Retina (tissue), 1 donor: ENCODE results near the gene TEC.
"Not testable (repeated sequence)": the region's sequence is repeated elsewhere in the genome, so short reads cannot be mapped to it uniquely, and the experiment has no call there.

Source experiments
- DNase-seq: peaks from one replicate; pipeline ENCODE4 v3.0.0-alpha.2; 2016

TEC gene

DNA sequence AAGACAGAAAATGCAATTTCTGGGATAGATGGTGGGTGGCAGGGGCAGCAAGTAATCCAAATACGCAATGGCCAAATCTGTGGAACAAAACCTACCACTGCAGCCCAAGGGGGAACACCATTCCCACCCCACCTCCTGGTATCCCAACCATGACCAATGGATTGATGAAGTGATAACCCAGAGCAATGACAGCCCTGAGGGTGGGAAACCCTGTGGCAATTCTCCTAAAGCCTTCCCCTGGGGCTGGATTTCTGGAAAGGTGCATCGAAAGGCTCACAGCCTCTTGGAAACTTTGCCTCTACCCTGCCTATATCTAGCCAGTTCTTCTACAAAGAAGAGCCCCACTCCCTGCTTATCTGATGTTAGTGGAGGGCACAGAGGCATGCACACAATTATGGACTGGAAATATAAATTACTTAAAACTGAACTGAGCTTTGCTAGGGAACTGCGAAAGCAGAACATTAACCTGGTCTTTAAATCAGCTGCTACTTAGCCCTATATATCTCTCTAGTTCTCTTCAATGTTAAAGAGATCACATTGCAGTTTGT is 75.6 kb downstream of the TEC start:
- DNase-seq = no peak

DNA sequence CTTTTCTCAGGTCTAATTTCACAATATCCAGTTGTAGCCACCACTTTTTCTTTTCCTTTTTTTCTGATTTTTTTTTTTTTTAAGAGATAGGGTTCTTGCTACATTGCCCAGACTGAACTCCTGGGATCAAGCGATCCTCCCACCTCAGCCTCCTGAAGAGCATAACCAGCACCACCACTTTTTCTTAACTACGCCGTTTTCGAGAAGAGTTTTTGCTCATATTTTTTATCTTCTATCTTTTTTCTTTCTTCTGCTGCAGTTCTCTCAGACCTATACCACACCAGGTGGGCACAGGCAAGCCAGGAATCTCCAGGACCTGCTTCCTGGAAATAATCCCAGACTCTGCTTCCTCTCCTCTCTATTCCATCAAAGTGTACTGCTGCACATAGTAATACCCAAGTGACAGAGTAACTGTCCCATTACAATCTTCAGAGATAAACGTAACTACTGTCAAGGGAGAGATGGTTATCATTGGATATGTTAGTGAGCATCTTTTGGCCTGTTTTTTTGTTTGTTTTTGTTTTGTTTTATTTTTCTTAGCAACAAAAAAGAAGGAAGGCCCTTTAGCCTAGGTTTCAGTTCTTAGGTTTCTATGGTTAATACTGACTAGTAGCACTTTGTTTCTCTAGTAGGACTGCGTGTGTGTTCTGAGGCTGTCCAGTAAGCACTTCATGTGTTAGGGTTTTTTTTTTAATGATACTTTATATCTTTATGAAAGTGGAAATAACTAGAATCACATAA is 76.4 kb downstream of the TEC start:
- DNase-seq = no peak

DNA sequence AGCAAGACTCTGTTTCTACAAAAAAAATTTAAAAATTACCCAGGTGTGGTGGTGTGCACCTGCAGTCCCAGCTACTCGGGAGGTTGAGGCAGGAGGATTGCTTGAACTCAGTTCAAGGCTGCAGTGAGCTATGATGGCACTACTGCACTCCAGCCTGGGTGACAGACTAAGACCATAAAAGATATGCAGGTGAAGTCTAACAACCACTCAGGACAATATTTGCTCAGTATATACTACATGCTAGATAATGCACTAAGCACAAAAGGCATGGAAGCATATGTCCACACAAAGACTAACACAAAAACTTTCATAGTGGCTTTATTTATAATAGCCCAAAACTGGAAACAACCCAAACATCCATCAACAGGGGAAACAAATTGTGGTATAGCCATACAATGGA is 77.9 kb downstream of the TEC start:
- no peak for DNase-seq

DNA sequence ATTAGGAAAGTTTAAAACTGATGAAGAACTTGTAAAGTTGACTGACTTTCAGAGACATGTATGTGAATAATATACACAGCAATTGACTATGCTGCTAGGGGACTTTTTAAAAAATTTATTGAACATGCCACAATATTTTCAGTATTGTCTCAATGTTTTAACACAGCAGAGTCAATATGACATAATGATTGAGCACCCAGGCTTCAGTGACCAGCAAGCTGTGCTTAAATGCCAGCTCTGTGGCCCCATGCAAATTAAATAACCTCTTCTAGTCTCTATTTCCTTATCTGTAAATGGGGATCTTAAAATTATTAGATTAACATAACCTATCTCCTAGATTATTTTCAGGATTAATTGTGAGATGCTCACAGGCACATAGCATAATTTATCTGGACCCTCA is 78.8 kb downstream of the TEC start:
- DNase-seq = no peak

DNA sequence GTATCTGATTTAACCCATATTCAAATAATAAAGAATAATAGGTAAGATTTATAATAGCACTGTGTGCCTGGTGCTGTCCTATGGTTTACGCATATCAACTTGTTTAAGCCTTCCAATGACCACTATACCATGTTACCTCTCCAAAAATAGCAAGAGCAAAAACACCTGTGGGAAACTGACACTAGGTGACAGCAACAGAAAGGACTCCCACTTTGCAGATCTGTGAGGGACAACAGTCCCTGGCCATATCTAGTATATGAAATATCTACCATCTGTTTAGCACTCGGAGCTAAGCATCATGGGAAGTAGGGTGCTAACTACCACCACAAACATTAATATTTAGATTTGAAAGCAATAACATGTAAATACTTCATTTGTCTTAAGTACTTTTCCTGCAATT is 79.9 kb downstream of the TEC start:
- no peak for DNase-seq

DNA sequence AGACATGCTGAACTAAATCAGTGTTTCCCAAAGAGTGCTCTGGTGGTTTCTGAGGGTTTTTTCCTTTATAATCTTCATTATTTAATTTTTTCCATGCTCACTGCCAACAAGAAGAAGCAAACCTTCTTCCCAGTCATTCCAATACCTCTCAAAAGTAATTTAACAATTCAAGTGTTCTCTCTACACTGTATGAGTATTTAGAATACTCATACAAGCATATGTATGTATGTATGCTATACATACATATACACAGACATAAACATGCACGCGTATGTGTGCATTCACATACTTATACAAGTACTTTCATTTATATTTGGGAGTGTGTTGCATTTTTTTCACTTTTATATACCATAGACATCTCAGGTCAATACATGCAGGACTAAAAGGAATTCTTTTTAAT is 81.2 kb downstream of the TEC start:
- no peak for DNase-seq

DNA sequence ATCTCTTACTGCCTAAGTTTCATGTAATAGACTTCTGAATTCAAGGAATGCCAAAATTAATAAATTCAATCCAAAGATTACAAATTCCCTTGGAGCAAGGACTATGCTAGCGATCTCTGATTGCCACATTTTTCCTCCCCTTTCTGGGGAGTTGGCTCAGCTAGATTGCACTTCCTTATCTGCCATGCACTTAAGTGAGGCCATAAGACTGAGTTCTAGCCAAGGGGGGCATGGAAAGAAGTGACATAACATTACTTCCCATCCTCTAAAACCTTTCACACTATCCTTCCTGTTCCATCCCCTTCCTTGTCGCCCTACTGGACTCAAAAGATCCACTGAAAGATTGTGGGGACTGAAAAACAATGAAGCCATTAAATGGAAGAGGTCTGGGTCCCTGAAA is 81.8 kb downstream of the TEC start:
- DNase-seq = no peak

DNA sequence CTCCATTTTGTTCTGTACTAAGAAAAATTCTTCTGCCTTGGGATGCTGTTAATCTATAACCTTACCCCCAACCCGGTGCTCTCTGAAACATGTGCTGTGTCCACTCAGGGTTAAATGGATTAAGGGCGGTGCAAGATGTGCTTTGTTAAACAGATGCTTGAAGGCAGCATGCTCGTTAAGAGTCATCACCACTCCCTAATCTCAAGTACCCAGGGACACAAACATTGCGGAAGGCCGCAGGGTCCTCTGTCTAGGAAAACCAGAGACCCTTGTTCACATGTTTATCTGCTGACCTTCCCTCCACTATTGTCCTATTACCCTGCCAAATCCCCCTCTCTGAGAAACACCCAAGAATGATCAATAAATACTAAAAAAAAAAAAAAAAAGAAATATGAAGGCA is 82.6 kb downstream of the TEC start:
- DNase-seq = not testable (repeated sequence)

DNA sequence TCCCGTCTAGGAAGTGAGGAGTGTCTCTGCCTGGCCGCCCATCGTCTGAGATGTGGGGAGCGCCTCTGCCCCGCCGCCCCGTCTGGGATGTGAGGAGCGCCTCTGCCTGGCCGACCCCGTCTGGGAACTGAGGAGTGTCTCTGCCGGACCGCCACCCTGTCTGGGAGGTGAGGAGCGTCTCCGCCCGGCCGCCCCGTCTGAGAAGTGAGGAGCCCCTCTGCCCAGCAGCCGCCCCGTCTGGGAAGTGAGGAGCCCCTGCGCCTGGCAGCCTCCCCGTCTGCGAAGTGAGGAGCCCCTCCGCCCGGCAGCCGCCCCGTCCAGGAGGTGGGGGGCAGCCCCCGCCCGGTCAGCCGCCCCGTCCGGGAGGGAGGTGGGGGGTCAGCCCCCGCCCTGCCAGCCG is 83.2 kb downstream of the TEC start:
- not testable (repeated sequence) for DNase-seq

DNA sequence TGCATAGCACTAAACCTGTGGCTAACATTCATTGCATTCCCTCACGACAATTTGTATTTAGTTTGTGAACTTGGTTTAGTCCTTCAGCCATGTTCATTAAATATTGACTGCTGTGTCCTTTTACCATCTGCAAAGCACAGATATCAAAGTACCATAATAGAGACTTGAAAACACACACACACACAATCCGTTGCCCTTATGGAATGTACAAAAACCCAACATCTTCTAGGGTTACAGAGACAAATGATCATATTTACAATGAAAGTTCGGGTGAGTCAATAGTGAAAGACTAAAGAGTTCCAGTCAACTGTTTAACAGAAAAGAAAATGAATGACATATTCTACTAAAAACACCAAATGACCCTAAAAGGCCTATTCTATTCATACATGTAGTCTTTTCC is 84.8 kb downstream of the TEC start:
- no peak for DNase-seq

DNA sequence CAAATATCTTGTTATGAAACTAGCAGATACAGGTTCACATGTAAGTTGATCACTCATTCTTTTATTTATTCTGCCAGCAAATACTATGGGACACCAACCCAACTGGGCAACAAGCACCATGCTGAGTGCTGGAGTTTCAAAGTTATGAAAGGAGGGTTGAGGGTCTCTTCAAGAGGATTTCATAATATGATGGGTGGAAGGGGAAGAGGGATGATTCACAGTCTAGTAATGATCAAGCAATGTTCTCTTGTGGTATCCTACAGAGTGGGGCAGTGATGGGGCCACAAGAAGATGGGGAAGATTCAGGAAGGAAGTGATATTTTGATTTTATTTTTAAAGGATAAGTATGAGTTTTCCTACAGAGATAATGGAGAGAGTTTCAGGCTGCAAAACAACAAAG is 89.4 kb downstream of the TEC start:
- DNase-seq = no peak

DNA sequence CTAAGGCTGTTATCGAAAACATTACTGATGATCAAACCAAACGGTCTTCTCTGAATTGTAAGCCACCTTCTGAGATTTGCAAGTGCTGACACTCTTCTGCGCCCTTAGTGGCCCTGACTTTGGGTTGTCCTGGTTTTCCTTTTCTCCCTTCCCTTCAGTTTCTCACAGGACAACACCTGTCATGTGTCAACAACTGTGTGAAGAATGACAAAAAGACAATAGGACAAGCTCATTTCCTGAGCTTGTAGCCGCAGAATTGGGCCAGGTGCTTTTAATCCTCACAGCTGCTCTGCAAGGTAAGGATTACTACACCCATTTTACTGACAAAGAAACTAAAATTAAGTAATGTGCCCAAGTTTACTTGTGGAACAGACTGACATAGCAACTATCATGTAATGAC is 90.7 kb downstream of the TEC start:
- no peak for DNase-seq

DNA sequence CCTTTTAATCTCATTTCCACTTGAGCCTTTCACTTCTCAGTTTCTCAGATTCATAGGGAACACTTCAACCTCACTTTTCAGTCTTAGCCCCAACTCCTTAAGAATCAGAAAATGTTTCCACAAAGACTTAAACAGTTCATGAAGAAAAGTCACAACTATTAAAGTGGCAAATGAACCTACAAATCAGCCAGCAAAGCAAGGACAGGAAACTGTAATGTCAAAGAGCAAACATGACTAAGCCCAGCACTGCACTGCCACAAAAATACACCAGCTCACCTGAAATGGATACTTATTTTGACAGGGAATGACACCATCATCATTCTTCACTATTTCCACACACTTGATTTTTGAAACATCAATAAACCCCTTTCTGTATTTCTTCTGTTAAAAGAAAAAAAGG is 93.8 kb downstream of the TEC start:
- no peak for DNase-seq

DNA sequence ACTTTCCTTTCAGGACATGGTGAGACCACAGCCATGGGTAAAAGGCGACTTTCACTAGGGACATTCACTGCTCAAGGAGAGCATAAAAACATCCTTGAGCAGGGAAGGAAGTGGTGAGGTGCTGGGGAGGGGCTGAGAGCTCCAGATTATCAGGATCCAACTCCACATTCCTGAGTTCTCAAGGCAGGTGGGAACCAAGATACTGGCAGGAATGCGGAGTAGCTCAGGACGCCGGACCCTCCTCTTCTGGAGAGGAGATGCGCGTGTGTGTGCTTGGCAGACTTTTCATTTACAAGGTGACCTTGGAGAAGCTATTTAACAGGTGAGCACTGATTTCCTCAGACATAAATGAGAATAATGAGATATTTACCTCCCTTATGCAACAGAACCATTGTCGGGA is 94.3 kb downstream of the TEC start:
- no peak for DNase-seq

DNA sequence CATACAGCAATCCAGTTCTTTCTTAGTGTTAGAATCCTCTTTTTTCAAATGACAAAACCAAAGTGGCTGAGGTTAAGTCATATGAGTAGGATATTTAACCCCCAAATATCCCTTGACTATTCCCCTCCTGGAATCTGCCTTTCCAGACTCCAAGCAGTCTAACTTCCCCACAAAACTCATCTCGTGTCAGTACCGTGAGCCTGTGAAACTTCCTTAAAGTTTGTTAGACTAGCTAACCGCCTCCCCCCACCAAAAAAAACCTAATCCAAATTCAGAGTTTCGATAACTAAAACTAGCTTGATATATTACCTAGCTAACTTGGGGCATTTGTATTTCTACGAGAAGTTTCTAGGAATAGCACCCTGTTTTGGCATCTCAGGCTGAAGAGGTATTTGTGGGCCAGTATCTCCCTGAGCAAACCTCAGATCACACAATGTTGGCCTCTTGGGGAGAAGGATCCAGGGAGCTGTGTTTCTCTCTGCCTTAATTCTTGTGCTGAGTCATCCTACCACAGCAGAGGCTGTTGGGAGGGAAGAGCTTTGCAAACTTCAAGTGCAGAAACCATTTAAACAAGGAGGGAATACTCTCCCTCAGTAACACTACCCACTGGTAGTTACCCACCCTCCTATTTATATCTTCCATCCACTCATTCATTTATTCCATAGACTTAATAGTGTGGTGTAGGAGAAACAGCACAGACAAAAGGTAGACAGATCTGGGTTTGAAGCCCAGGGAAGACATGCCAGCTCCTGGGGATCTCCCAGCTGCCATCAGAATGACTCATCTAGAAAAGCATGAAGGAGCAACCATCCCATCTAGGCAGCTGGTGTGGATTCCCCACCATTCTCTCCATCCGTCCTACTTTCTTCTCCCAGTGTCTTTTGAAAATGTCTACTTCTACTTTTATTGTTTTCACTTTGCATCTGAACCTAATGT is 96.3 kb downstream of the TEC start:
- no peak for DNase-seq

DNA sequence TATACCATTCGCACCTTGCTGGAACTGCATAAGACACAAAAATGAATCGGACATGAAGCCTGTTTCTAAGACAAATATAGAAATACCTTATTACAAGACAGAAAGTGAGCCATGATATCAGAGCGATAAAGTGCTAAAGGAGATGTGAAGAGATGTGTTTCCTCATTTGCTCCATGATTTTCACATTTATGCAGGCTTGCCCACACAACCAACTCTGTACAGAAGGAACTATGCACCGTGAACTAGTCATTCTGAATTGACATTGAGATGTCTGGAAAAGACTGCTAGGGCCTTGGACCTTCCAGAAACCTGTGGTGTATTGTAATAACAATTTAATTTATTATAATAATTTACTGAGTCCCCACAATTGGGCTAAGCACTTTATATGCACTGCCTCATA is 97.0 kb downstream of the TEC start:
- DNase-seq = no peak

DNA sequence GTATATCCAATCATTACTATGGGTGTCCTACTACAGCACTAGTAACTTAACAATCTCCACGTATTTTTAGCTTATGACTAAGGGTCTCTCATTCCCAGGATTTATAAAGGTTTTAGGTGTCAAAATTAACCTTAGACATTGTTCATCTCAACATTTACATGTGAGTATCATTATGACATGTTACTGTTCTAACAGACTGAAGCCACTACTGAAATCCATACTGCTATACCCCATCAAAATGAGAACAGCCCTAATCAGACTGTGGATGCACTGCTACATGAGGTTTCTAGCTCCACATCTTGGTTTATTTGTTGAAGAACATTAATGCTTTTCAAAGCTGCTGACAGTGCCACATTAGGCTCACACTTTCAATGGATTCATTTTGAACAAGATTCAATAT is 100.0 kb downstream of the TEC start:
- DNase-seq = no peak

DNA sequence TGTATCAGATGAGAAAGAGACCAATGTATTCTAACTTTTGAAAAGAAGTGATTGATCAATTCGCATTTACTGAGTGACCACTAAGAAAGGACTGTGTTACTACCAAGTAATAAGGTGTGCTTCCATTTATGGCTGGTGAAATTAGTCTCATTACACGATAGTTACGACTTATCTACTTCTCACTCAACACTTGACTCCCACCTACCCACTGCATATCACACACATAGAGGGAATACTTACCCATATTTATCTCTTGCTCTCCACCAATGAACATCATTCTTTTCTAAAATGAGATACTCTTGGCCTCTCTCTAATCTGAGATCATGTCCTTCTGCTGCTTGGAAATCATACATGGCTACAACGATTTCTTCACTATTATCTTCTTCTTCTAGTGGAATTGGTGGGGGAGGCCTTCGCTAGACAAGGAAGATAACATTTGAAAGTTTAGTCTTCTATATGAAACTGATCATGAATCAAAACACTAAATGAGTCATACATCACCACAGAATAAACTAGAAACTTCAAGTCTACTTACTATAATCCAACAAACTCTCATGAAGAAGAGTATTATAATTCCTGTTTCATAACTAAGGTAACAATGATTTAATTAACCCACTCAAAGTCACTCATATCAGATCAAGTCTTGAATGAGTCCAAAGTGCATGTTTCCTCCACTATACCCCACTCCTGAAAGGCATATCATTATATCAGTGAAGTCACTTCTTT is 101.9 kb downstream of the TEC start:
- DNase-seq = no peak

DNA sequence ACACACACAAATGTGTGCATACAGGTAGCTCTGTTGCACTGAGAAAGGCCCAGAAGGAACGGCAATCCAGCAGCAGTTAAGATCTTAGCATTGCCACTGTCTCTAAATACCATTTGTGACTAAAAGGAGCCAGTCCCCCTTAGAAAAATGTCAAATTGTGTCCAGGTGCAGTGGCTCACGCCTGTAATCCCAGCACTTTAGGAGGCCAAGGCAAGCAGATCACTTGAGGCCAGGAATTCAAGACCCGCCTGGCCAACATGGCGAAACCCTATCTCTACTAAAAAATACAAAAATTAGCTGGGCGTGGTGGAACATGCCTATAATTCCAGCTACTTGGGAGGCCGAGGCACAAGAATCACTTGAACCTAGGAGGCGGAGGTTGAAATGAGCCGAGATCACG is 105.1 kb downstream of the TEC start:
- not testable (repeated sequence) for DNase-seq

DNA sequence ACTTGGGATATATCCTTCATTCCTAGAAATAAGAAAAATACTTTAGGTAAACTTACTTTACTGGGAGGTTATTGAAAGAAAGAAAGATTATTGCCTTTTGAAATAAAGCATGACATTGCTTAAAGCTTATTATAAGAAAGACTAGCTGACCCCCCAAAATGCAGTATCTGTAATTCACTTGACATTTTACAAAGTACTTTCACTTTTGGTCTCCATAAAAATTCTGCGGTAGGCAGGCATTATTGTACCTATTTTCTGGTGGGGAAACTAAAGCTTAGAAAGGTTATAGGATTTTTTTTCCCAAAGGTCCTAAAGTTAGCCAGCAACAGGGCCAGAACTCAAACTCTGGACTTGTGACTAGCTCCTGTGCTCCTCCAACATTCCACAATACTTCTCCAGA is 105.9 kb downstream of the TEC start:
- no peak for DNase-seq

DNA sequence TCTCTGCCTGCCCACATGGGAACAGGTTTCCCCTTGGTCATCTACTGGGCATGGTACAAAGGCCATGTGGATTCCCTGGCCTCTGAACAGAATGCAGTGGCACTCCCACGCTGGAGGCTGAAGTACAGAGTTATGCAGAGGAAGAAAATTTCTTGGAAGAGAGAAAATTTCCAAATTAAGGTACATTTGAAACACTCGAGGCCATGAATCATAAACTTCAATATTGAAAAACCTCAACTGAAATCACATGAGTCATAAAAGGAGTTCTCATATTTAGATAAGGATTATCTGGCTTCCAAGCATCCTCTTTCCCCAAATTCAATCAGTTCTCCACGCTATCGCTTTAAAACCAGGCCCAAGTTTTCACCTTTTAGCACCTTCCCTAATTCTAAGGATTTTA is 107.5 kb downstream of the TEC start:
- DNase-seq = no peak

DNA sequence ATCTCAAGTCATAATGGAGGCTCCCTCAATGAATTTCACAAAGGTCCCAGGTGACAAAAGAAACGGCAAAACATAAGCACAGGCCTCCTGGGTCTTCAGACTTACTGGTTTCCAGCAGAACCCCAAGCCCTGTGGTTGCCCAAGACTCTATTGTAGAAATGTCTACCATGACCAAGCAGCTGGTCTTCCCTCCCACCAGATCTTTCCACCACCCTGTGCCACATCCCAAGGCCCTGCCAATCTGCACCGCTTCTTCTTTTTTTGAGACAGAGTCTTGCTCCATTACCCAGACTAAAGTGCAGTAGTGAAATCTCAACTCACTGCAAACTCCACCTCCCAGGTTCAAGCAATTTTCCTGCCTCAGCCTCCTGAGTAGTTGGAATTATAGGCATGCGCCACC is 112.4 kb downstream of the TEC start:
- no peak for DNase-seq

DNA sequence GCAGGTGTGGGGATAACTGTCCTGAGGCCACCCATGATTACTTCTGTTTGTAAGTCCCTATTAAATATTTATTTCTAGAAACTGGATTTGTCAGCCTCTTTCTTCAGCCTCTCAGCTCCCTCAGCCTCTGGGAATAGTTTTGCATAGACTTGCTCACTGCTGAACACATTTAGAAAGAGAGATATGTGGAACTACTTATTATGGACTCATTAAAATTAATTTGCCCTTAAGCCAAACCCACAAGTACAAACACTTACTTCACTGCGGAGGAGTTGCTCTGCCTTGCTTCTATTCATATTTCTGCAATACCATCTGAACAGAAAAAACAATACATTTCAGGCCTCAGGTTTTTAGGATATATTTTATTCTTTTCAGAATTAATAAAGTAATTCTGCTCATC is 113.2 kb downstream of the TEC start:
- DNase-seq = no peak
